ENCODE measurements around the gene ADAMTS10. TPM values are rescaled to one million over a fixed set of nuclear protein-coding genes. Genes with fewer than 3 reads are reported as not detected.

The ADAMTS10 gene
- total and polyA plus RNA-seq, 2 of the 13 experiments (the other 11 are each of a cell fraction or from before 2014, with no cell fraction given): 0.49 to 1.7 TPM

GRCh38 chr19:8640402-8641004 is 30.0 kb upstream of the ADAMTS10 start (continued):
- no peak for TF ChIP-seq ZNF572 (CRISPR knock-in tag; IDR thresholded peaks at IDR 0.05)

GRCh38 chr19:8639821-8640401 is 29.4 kb upstream of the ADAMTS10 start:
- peak overlapping the region; percentile 34 to 62 (median 35); a peak in 5 of 6 replicates for H3K4me3 ChIP-seq (replicated peaks in 1 of 3; ENCODE audit: insufficient read depth in 1 of 3, low read depth in 2 of 3, low read length in 3 of 3)
- ChIA-PET CTCF (ENCODE audit: low intra/inter-chr PET ratio, low total read pairs) (interaction anchor here (3.4 to 4.0 kb wide), 2 partner anchors 24 to 58 kb away, joined by 35 to 45 read pairs; no protein-coding TSS in a partner anchor), POLR2A (interaction anchor here (0.7 to 2.9 kb wide), 5 partner anchors 9 to 126 kb away, joined by 3 to 38 read pairs (median 3); partner anchors contain the start of genes NFILZ and ZNF414)
- no peaks in the 10 kb centered on the region for H4K20me1 ChIP-seq (ENCODE audit: insufficient read depth, low read length)
- no peak overlapping the region for H2AFZ ChIP-seq (ENCODE audit: low read length)
- peaks cover 62% of the 10 kb centered on the region for H3K4me1 ChIP-seq (ENCODE audit: insufficient read depth, low read length)
- H3K4me2 ChIP-seq (ENCODE audit: low read depth, low read length): peak overlapping the region; percentile 89
- intact Hi-C loops (cut with micrococcal nuclease; ENCODE audit: unreplicated experiment): no loop called here
- H3K9ac ChIP-seq (ENCODE audit: insufficient read depth, low read depth, low read length): peak overlapping the region; percentile 54
- peak; percentile 46 for ATAC-seq
- H3K27ac ChIP-seq (ENCODE audit: extremely low read length, insufficient read depth, low read length): peak overlapping the region; percentile 86
- in situ Hi-C loops (cut with HindIII; ENCODE audit: extremely low pct_ligation_motif_present, low pct_unique_long_range_greater_than_20kb): no loop called here
- TSS peak; percentile 61 for BruUV-seq (replicated peaks)
- DNase-seq (ENCODE audit: low spot score): no peak
- peaks cover 5% of the 10 kb centered on the region for H3K9me3 ChIP-seq (ENCODE audit: low read length)
- H3K36me3 ChIP-seq (replicated peaks in 1 of 2; ENCODE audit: control insufficient read depth in 1 of 2, insufficient read depth in 2 of 2, low read length in 2 of 2): no peaks in the 10 kb centered on the region
- no peaks in the 10 kb centered on the region for H3K79me2 ChIP-seq (ENCODE audit: insufficient read depth, low read length)
- no peak for FAIRE-seq
- WGBS (ENCODE audit: low lambda C conversion rate): 7% methylated on average over 6 of the region's 8 CpGs
- no peaks in the 10 kb centered on the region for H3K27me3 ChIP-seq (ENCODE audit: control insufficient read depth in 1 of 2, insufficient read depth in 2 of 2, low read length in 2 of 2)
- TF ChIP-seq FOXC1 (CRISPR knock-in tag; IDR thresholded peaks at IDR 0.05; ENCODE audit: borderline replicate concordance) (0 out of 2 replicates have a peak, but pooled peaks have one; percentile 3), ZNF614 (CRISPR knock-in tag; IDR thresholded peaks at IDR 0.05; ENCODE audit: borderline replicate concordance) (no peak), SSRP1 (CRISPR knock-in tag; IDR thresholded peaks at IDR 0.05) (no peak), CHCHD3 (CRISPR knock-in tag; IDR thresholded peaks at IDR 0.05) (no peak), ZNF691 (CRISPR knock-in tag; IDR thresholded peaks at IDR 0.05; ENCODE audit: borderline replicate concordance, low read depth) (0 out of 2 replicates have a peak, but pooled peaks have one; percentile 36), ZNF121 (CRISPR knock-in tag; IDR thresholded peaks at IDR 0.05) (peak; percentile 94), YEATS4 (CRISPR knock-in tag; IDR thresholded peaks at IDR 0.05; ENCODE audit: borderline replicate concordance) (peak; percentile 32; the same call in 1 of the 2 replicates), YY1 (IDR thresholded peaks at IDR 0.05; ENCODE audit: insufficient read depth, insufficient replicate concordance, low read depth, low read length) (no peak), PAXIP1 (CRISPR knock-in tag; conservative IDR thresholded peaks at IDR 0.05) (no peak), DRAP1 (CRISPR knock-in tag; IDR thresholded peaks at IDR 0.05) (0 out of 2 replicates have a peak, but pooled peaks have one; percentile 18), CREM (IDR thresholded peaks at IDR 0.05) (0 out of 2 replicates have a peak, but pooled peaks have one; percentile 32), CREM (CRISPR knock-in tag; IDR thresholded peaks at IDR 0.05) (no peak), DNMT3B (CRISPR knock-in tag; conservative IDR thresholded peaks at IDR 0.05) (no peak), ZNF317 (CRISPR knock-in tag; IDR thresholded peaks at IDR 0.05) (0 out of 2 replicates have a peak, but pooled peaks have one; percentile 51), XRCC5 (optimal IDR thresholded peaks at IDR 0.05; ENCODE audit: low read length) (no peak), ZFY (CRISPR knock-in tag; IDR thresholded peaks at IDR 0.05) (peak; percentile 15; the same call in 1 of the 2 replicates)

All from HepG2 (cell line).